Muscle of arm (tissue), 12 donors: ENCODE measurements around the gene SERPINB12. TPM values are rescaled to one million over a fixed set of nuclear protein-coding genes. Genes with fewer than 3 reads are reported as not detected.

Source experiments
- DNase-seq: peaks from one replicate; pipeline ENCODE4 v3.0.0-alpha.2; 2013
- polyA plus RNA-seq, 12 donors: library from polyadenylated mRNA; unstranded; fragments of 120-200 nt; gene quantifications; one replicate each; pipeline ENCODE4 v1.2.1, GENCODE V29; 2013; ENCODE audit not compliant: insufficient read length in 12 of 12

SERPINB12 gene
- polyA plus RNA-seq, 12 donors: 0.15 to 1.4 (median 0.62) TPM; not detected in 2

DNA sequence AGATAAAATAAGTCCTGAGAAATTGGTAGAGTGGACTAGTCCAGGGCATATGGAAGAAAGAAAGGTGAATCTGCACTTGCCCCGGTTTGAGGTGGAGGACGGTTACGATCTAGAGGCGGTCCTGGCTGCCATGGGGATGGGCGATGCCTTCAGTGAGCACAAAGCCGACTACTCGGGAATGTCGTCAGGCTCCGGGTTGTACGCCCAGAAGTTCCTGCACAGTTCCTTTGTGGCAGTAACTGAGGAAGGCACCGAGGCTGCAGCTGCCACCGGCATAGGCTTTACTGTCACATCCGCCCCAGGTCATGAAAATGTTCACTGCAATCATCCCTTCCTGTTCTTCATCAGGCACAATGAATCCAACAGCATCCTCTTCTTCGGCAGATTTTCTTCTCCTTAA, 54.8 kb downstream of the SERPINB12 start:
- DNase-seq: no peak

DNA sequence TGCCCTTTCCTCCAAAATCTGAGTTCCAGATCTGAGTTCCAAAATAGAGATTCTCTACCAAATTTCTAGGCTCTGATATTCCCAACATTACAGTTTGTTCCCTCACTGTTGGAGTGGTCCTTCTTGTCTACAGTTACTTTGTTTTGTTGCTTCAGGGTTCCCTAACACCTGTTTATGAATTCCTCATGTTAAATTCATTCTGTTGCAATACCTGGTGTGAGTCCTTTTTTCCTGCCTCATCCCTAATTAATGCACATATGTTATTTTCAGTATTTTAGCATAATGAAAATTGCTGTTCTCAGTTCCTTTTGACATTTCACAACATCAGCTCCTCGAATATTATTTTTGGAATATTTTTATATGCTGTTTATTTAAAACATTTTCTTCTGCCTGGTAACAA, 61.2 kb downstream of the SERPINB12 start:
- no peak for DNase-seq

DNA sequence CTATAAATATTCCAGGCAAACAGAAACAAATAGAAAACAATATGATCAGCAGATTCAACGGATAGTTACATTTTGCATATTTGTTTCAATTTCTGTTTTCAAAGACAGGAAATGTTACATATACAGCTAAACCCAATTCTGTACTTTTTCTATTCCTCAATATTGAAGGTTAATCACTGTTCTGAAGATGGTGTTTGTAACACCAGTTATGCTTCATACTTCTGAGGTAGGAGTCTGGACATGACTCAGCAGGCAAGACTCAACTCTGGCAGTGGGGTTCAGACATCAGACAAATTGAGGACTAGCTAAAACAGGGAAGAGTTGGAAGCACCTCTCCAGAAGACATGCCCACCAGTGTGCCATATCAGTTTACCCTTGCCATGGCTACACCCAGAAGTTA, 61.6 kb downstream of the SERPINB12 start:
- DNase-seq: no peak

DNA sequence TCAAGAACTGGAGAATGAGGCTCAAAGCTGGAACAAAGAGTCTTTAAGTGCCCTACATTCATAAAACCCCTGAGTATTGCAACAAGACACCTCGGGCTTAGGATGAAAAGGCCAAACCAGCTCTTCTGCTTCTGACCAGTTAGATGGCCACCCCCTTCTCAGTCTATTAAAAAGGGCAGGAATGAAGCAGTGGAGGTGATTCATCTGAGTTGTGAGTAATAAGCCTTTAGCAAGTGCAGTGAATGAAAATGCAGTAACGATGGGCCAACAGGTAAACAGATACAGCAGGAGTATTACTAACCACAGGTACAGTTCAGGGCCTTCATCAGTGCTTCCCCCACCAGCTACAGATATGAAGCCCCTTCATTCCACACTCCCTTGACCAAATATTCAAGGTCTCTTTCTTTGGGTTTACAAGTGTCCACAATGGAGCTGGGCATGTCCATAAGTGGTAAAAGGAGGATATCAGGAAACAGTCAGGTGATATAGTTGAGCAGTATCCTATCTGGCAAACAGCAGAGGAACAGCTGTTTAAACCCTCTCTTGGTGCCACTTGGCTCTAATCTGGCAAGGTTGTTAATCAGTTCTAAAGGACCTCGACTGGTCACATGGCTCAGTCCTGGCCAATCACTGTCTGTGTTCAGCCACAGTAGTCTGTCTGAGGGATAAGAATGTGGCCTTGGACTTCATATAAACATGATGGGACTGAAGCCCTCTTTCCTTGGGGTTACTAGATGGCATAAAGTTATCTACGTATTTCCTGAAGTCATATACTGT, 62.8 kb downstream of the SERPINB12 start:
- DNase-seq: no peak

DNA sequence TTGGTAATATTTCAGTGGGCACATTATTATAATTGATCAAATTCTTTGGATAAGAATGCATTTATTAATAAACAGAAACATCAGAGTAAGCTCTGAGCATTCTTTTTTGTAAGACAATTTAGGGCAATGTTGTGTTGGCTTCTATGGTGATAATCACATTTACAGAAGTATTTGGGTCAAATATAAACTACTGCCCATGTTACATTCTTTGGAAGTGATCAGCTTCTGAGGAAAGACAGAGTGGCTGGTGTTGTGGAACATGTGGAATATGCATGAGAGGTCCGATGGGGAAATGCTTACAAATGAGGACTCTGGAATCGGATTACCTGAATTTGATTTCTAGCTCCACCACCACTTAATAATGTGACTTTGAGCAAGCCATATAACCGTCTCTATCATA, 64.4 kb downstream of the SERPINB12 start:
- no peak for DNase-seq

DNA sequence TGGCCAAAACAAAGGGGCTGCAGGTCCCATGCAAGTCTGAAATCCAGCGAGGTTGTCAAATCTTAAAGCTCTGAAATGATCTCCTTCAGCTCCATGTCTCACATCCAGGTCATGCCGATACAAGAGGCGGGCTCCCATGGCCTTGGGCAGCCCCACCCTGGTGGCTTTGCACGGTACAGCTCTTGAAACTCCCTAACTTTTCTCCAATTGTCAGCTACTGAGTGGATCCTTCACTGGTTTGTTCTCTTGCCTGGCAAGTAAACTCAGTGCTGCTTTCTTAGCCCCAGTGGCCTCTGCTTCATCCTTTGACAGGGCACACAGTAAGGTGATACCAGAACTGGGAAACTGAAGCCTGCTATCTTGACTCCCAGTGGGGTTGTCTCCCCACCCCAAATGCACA, 71.3 kb downstream of the SERPINB12 start:
- no peak for DNase-seq

DNA sequence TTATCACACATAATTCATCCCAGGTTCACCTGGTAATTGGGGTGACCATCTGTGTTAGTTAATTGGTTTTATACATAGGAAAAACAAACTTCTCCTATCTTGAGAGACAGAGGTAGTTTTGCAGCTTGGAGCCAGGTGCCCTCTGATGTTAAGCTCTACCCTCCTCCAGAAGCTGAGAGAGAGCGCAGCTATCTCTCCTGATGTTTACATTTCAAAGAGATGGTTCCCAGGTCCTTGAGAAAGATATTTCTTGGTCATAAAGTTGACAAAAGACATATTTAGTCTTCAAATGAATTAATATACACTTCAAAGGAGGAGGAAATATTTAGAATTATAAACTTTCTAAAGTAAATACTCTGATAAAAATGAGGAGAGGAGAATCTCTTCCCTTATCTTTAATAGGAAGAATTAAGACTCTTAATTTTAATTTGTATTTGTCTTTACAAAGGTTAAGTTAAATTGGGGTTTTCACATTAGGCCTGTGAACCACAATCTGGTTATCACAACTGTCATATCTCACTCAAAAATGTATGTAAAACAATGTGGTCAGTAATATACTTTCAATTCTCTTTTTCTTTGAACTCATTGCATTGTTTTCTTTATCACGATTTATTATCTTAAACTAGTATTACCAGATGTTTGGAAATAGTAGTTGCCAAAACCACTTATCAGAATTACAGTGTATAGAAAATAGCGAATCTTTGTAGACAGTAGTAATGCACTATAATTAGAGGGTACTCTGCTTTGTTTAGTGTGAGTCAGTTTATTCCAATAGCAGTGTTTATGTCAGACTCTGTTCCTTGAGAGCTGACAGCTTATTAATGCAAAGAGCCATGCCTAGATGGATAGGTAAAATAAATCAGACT, 75.1 kb downstream of the SERPINB12 start:
- no peak for DNase-seq

DNA sequence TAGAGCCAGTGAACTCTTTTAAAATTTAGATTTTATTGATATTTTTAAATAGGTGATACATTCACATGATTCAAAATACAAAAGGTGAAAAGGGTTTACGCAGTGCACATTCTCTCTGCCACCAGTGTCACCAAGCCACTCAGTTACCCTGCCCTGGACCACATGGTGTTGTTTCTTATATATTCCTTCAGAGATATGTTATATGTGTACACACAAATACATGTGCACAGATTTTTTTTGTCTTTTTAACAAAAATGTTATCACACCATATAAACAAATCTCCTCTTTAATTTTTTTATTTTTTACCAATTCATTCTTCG, 75.7 kb downstream of the SERPINB12 start:
- no peak for DNase-seq

Other genes with a start within 250 kb of the SERPINB12 start
- gene BCL2, start 222.6 kb upstream of the SERPINB12 start, polyA plus RNA-seq: 10 to 100 TPM in 11 of 12 donors, not detected in 1; 14.8 to 40.8 (median 19.9) TPM
- gene KDSR, start 175.2 kb upstream of the SERPINB12 start, polyA plus RNA-seq: 10 to 100 TPM in 11 of 12 donors, not detected in 1; 25.5 to 45.7 (median 29.9) TPM
- 10 to 100 TPM in 11 of 12 donors, not detected in 1; 24.6 to 65.1 (median 31.3) TPM for gene VPS4B, start 119.9 kb upstream of the SERPINB12 start, polyA plus RNA-seq
- 10 to 100 TPM in 2 of 12 donors, 1 to 10 TPM in 1, under 1 TPM in 1, not detected in 8; 0.32 to 27.3 (median 8.8) TPM for gene SERPINB5, start 65.4 kb upstream of the SERPINB12 start, polyA plus RNA-seq
- gene SERPINB13, start 45.0 kb downstream of the SERPINB12 start, polyA plus RNA-seq: 10 to 100 TPM in 2 of 12 donors, 1 to 10 TPM in 1, under 1 TPM in 2, not detected in 7; 0.08 to 27.0 (median 5.8) TPM
- 1 to 10 TPM in 2 of 12 donors, under 1 TPM in 1, not detected in 9; 0.67 to 3.0 (median 2.2) TPM for gene SERPINB4, start 101.9 kb downstream of the SERPINB12 start, polyA plus RNA-seq
- 1 to 10 TPM in 3 of 12 donors, under 1 TPM in 1, not detected in 8; 0.11 to 4.2 (median 1.9) TPM for gene SERPINB3, start 119.5 kb downstream of the SERPINB12 start, polyA plus RNA-seq
- gene SERPINB11, start 160.6 kb downstream of the SERPINB12 start, polyA plus RNA-seq: not detected
- 10 to 100 TPM in 3 of 12 donors, under 1 TPM in 2, not detected in 7; 0.20 to 48.1 (median 14.2) TPM for gene SERPINB7, start 233.0 kb downstream of the SERPINB12 start, polyA plus RNA-seq